SK-N-SH (cell line): ENCODE measurements around the gene PRAMEF2.
"Not testable (repeated sequence)": the region's sequence is repeated elsewhere in the genome, so short reads cannot be mapped to it uniquely, and the experiment has no call there.

Source experiments
- CTCF ChIP-seq: fragments of 200-600 bp; sonication (generic); IDR thresholded peaks from 2 replicates; pipeline ENCODE4 v1.6.1; 2017; ENCODE audit warnings: antibody characterized with exemption, mild to moderate bottlenecking, moderate library complexity
- EZH2phosphoT487 ChIP-seq: fragments of 200-600 bp; sonication (generic); IDR thresholded peaks from 2 replicates; pipeline ENCODE4 v1.6.1; 2017; ENCODE audit warnings: low read depth, mixed run types, mild to moderate bottlenecking, antibody characterized with exemption, moderate library complexity, borderline replicate concordance
- FOXM1 ChIP-seq: IDR thresholded peaks from 2 replicates; pipeline ENCODE4 v1.4.0; 2012; ENCODE audit warnings: low read depth, mild to moderate bottlenecking
- GABPA ChIP-seq: IDR thresholded peaks from 2 replicates; pipeline ENCODE4 v1.4.0; 2012; ENCODE audit warnings: low read depth, mild to moderate bottlenecking
- MEF2A ChIP-seq: IDR thresholded peaks from 2 replicates; pipeline ENCODE4 v1.4.0; 2012; ENCODE audit warnings: low read depth, borderline replicate concordance
- PBX3 ChIP-seq: IDR thresholded peaks from 2 replicates; pipeline ENCODE4; 2012
- RFX5 ChIP-seq: IDR thresholded peaks from 2 replicates; pipeline ENCODE4 v1.6.1; 2012; ENCODE audit warnings: mild to moderate bottlenecking, improper control_type of control experiment, low read length
- SMC3 ChIP-seq: IDR thresholded peaks from 2 replicates; pipeline ENCODE4 v1.6.1; 2012; ENCODE audit warnings: low read depth, low read length, improper control_type of control experiment
- TAF1 ChIP-seq: IDR thresholded peaks from 2 replicates; pipeline ENCODE4 v1.6.1; 2012; ENCODE audit warnings: low read depth, mild to moderate bottlenecking, low read length, moderate library complexity, borderline replicate concordance
- TEAD4 ChIP-seq: IDR thresholded peaks from 2 replicates; pipeline ENCODE4 v1.4.0; 2012; ENCODE audit warnings: mild to moderate bottlenecking, borderline replicate concordance; ENCODE audit not compliant: insufficient read depth
- USF2 ChIP-seq: fragments of 150-350 bp; IDR thresholded peaks from 2 replicates; pipeline ENCODE4 v1.6.1; 2017; ENCODE audit warnings: antibody characterized with exemption, low read length, low read depth, borderline replicate concordance
- YY1 ChIP-seq: IDR thresholded peaks from 2 replicates; pipeline ENCODE4 v1.4.0; 2012; ENCODE audit warnings: low read depth, mild to moderate bottlenecking

GRCh38 chr1:12878453-12878852, 21.6 kb downstream of the PRAMEF2 start:
- TF ChIP-seq CTCF, TAF1, MEF2A, FOXM1, PBX3, GABPA, RFX5, SMC3, EZH2phosphoT487, YY1, USF2, TEAD4: not testable (repeated sequence)
